A549 (cell line): ENCODE data around the gene LRRC4C. TPM values are rescaled to one million over a fixed set of nuclear protein-coding genes. Genes with fewer than 3 reads are reported as not detected.

Experiments
- ATAC-seq, 2 experiments: fragments of 200-7000 bp in 1 of 2; fragments of >200 bp in 1 of 2; cut with Nextera tagmentation in 1 of 2; cut with Tn5 transposase in 1 of 2; 3 replicates each; pipeline versions ENCODE4 v1.8.0 to v1.9.1; 2018 to 2020; ENCODE audit warnings: mild to moderate bottlenecking in 1 of 2, moderate library complexity in 1 of 2
- CTCF ChIA-PET: fragments of 300-600 bp; sonication (Branson Sonifier 250); formaldehyde crosslinking; extraction: SDS; loops from one replicate; lab custom pipeline; 2021; ENCODE audit warnings: antibody characterized with exemption, inconsistent platforms; lab: Yijun Ruan, JAX
- POLR2A ChIA-PET: fragments of 350-600 bp; formaldehyde crosslinking; extraction: SDS; loops from one replicate; lab custom pipeline; 2021; ENCODE audit warnings: antibody characterized with exemption, inconsistent platforms; lab: Yijun Ruan, JAX
- DNase-seq, 2 experiments: peaks; one replicate each; pipeline versions ENCODE4 v3.0.0 to v3.0.0-alpha.2; 2011 to 2016; ENCODE audit warnings: low read depth in 1 of 2, low spot score in 1 of 2
- FAIRE-seq: peaks from 2 replicates; lab custom pipeline; 2011; peaks lifted over from hg19 to GRCh38; lab: Jason Lieb, UNC
- H3K27ac ChIP-seq, 2 experiments: fragments of >200 bp; sonication (Bioruptor Twin); formaldehyde crosslinking; 3 replicates each; pipeline ENCODE4 v1.5.1; 2016 to 2017
- H3K4me1 ChIP-seq: fragments of >200 bp; sonication (Bioruptor Twin); formaldehyde crosslinking; 3 replicates; pipeline ENCODE4 v1.6.1; 2016
- H3K4me2 ChIP-seq: fragments of >200 bp; sonication (Bioruptor Twin); formaldehyde crosslinking; 3 replicates; pipeline ENCODE4 v1.6.1; 2016
- H3K4me3 ChIP-seq: fragments of >200 bp; sonication (Bioruptor Twin); formaldehyde crosslinking; 3 replicates; pipeline ENCODE4 v1.5.1; 2016
- H3K9me3 ChIP-seq: fragments of >200 bp; sonication (Bioruptor Twin); formaldehyde crosslinking; 3 replicates; pipeline ENCODE4 v1.6.1; 2016
- CBX2 ChIP-seq: fragments of 200-600 bp; sonication (generic); IDR thresholded peaks from 2 replicates; pipeline ENCODE4 v1.6.1; 2016; ENCODE audit warnings: low read depth, mild to moderate bottlenecking, borderline replicate concordance
- CHD4 ChIP-seq: fragments of 200-600 bp; sonication (generic); IDR thresholded peaks from 2 replicates; pipeline ENCODE4 v1.6.1; 2016; ENCODE audit warnings: antibody characterized with exemption, mild to moderate bottlenecking, borderline replicate concordance
- EHF ChIP-seq: fragments of 250-450 bp; sonication (Bioruptor Pico); IDR thresholded peaks from 2 replicates; pipeline ENCODE4 v1.5.0; 2020; ENCODE audit warnings: mild to moderate bottlenecking
- EHMT2 ChIP-seq: fragments of 200-600 bp; sonication (generic); IDR thresholded peaks from 2 replicates; pipeline ENCODE4 v1.6.1; 2016; ENCODE audit warnings: antibody characterized with exemption, low read depth, mild to moderate bottlenecking, moderate library complexity
- EP300 ChIP-seq, 2 experiments: fragments of >200 bp; sonication (Bioruptor Twin); formaldehyde crosslinking; IDR thresholded peaks; 2 replicates in 1 of 2; 3 replicates in 1 of 2; pipeline ENCODE4 v1.6.1; 2016 to 2017
- FOSB ChIP-seq: fragments of 250-450 bp; sonication (Bioruptor Pico); IDR thresholded peaks from 2 replicates; pipeline ENCODE4 v1.5.0; 2020; ENCODE audit warnings: mild to moderate bottlenecking, moderate library complexity
- FOSL2 ChIP-seq, 2 experiments: fragments of 450-650 bp in 1 of 2; fragments of >200 bp in 1 of 2; sonication (Bioruptor Twin) in 1 of 2; formaldehyde crosslinking; IDR thresholded peaks; 2 replicates each; pipeline versions ENCODE4 v1.5.0 to v1.6.1; 2016 to 2020; ENCODE audit warnings: mild to moderate bottlenecking in 1 of 2, moderate library complexity in 1 of 2
- FOXS1 ChIP-seq: fragments of 250-450 bp; sonication (Bioruptor Pico); IDR thresholded peaks from 2 replicates; pipeline ENCODE4 v1.5.0; 2020; ENCODE audit warnings: mild to moderate bottlenecking, moderate library complexity
- HOXB5 ChIP-seq: fragments of 250-450 bp; sonication (Bioruptor Pico); IDR thresholded peaks from 2 replicates; pipeline ENCODE4 v1.5.0; 2020; ENCODE audit warnings: mild to moderate bottlenecking, moderate library complexity
- JUNB ChIP-seq: fragments of >200 bp; sonication (Bioruptor Twin); formaldehyde crosslinking; IDR thresholded peaks from 2 replicates; pipeline ENCODE4 v1.6.1; 2016
- MAFK ChIP-seq: fragments of 450-650 bp; IDR thresholded peaks from 2 replicates; pipeline ENCODE4 v1.6.1; 2014; ENCODE audit not compliant: partially characterized antibody
- RCOR1 ChIP-seq: fragments of 150-350 bp; IDR thresholded peaks from 2 replicates; pipeline ENCODE4 v1.6.1; 2014; ENCODE audit warnings: antibody characterized with exemption, low read length, low read depth
- RFX5 ChIP-seq: fragments of 450-650 bp; IDR thresholded peaks from 2 replicates; pipeline ENCODE4 v1.7.1; 2014; ENCODE audit warnings: antibody characterized with exemption, mild to moderate bottlenecking, moderate library complexity
- SREBF2 ChIP-seq: fragments of 450-650 bp; IDR thresholded peaks from 2 replicates; pipeline ENCODE4 v1.6.1; 2014; ENCODE audit warnings: mild to moderate bottlenecking, moderate library complexity
- TP53 ChIP-seq: fragments of 250-450 bp; sonication (Bioruptor Pico); IDR thresholded peaks from 2 replicates; pipeline ENCODE4 v1.5.0; 2021; ENCODE audit warnings: mild to moderate bottlenecking, moderate library complexity
- ZFP36 ChIP-seq: fragments of 450-650 bp; IDR thresholded peaks from 2 replicates; pipeline ENCODE4 v1.6.1; 2014; ENCODE audit warnings: borderline replicate concordance; ENCODE audit not compliant: partially characterized antibody
- WGBS: methylation state at CpG from one replicate; pipeline ENCODE4 v1.1.6; 2017; ENCODE audit errors: missing lambda C conversion rate; 5-methylcytosine and 5-hydroxymethylcytosine counted together
- polyA plus RNA-seq, 4 experiments: library from polyadenylated mRNA; depleted of rRNA in 3 of 4; stranded (reverse); fragments of >200 nt; fragmentation: RNase III in 1 of 4; extraction: RNeasy Plus Mini Kit Qiagen cat#74134 plus additional on column Dnase treatment in 1 of 4; gene quantifications; 2 replicates in 3 of 4; 3 replicates in 1 of 4; pipeline ENCODE4 v1.2.3, GENCODE V29; 2011 to 2017
- TF ChIP-seq, protein P1 (sequence below): fragments of 200-600 bp; sonication (generic); IDR thresholded peaks from 2 replicates; pipeline ENCODE4 v1.6.1; 2016; ENCODE audit warnings: antibody characterized with exemption, mild to moderate bottlenecking, moderate library complexity
- TF ChIP-seq, protein P2 (sequence below): fragments of 450-650 bp; IDR thresholded peaks from 2 replicates; pipeline ENCODE4 v1.6.1; 2014; ENCODE audit warnings: antibody characterized with exemption
- TF ChIP-seq, protein P3 (sequence below): fragments of >200 bp; sonication (Bioruptor Twin); formaldehyde crosslinking; IDR thresholded peaks from 3 replicates; pipeline ENCODE4 v1.5.1; 2016
- TF ChIP-seq, protein P4 (sequence below): IDR thresholded peaks from 2 replicates; pipeline ENCODE4 v1.6.1; 2012; ENCODE audit warnings: low read depth, borderline replicate concordance

Gene LRRC4C
- polyA plus RNA-seq, 2 of the 4 experiments (the other 2 are of a cell fraction) = not detected

DNA sequence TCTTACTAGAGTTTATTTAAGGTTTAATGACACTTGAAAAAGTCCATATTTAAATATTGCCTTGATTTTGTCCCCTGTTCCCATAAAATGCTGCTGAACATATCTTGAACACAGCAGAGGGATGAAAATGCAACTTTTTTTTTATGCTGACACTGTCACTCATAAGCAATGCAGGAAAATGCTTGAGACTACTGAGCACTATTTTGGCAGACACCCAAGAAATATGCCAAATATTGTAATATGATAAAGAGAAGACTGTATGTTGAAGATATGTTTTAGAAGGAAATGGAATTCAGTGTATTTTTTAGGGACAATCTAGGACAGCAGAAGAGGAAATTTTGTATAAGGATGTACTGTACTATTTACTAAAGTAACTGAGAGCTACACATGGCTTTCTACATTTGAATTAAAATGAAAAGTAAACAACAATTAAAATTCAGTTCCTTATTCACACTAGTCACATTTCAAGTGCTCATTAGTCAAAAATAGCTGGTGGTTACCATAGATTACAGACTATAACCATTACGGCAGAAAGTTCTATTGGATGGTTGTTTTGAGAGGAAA, 58.6 kb downstream of the LRRC4C start:
- Histone ChIP-seq H3K4me3 (no peak overlapping the region), H3K9me3 (no peaks in the 10 kb centered on the region; the same call in 2 of the 3 replicates), H3K27ac (no peak overlapping the region), H3K4me1 (no peaks in the 10 kb centered on the region), H3K4me2 (no peak overlapping the region)
- no peak for ATAC-seq
- WGBS = 50% methylated on average over 1 of the region's 1 CpG
- ChIA-PET CTCF (no interaction called here), POLR2A (no interaction called here)
- no peak for DNase-seq
- FAIRE-seq = no peak
- TF ChIP-seq, protein P1, sequence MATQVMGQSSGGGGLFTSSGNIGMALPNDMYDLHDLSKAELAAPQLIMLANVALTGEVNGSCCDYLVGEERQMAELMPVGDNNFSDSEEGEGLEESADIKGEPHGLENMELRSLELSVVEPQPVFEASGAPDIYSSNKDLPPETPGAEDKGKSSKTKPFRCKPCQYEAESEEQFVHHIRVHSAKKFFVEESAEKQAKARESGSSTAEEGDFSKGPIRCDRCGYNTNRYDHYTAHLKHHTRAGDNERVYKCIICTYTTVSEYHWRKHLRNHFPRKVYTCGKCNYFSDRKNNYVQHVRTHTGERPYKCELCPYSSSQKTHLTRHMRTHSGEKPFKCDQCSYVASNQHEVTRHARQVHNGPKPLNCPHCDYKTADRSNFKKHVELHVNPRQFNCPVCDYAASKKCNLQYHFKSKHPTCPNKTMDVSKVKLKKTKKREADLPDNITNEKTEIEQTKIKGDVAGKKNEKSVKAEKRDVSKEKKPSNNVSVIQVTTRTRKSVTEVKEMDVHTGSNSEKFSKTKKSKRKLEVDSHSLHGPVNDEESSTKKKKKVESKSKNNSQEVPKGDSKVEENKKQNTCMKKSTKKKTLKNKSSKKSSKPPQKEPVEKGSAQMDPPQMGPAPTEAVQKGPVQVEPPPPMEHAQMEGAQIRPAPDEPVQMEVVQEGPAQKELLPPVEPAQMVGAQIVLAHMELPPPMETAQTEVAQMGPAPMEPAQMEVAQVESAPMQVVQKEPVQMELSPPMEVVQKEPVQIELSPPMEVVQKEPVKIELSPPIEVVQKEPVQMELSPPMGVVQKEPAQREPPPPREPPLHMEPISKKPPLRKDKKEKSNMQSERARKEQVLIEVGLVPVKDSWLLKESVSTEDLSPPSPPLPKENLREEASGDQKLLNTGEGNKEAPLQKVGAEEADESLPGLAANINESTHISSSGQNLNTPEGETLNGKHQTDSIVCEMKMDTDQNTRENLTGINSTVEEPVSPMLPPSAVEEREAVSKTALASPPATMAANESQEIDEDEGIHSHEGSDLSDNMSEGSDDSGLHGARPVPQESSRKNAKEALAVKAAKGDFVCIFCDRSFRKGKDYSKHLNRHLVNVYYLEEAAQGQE = no peak
- TF ChIP-seq RCOR1 (no peak), EHF (CRISPR knock-in tag) (no peak), EHMT2 (no peak), EP300 (IDR thresholded peaks at IDR 0.05) (no peak), JUNB (no peak), FOSL2 (IDR thresholded peaks at IDR 0.05) (no peak), FOSL2 (CRISPR knock-in tag; IDR thresholded peaks at IDR 0.05) (no peak), SREBF2 (no peak), RFX5 (no peak), MAFK (no peak), FOXS1 (CRISPR knock-in tag) (no peak), TP53 (no peak)
- TF ChIP-seq, protein P2, sequence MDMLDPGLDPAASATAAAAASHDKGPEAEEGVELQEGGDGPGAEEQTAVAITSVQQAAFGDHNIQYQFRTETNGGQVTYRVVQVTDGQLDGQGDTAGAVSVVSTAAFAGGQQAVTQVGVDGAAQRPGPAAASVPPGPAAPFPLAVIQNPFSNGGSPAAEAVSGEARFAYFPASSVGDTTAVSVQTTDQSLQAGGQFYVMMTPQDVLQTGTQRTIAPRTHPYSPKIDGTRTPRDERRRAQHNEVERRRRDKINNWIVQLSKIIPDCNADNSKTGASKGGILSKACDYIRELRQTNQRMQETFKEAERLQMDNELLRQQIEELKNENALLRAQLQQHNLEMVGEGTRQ = no peak
- TF ChIP-seq, protein P3, sequence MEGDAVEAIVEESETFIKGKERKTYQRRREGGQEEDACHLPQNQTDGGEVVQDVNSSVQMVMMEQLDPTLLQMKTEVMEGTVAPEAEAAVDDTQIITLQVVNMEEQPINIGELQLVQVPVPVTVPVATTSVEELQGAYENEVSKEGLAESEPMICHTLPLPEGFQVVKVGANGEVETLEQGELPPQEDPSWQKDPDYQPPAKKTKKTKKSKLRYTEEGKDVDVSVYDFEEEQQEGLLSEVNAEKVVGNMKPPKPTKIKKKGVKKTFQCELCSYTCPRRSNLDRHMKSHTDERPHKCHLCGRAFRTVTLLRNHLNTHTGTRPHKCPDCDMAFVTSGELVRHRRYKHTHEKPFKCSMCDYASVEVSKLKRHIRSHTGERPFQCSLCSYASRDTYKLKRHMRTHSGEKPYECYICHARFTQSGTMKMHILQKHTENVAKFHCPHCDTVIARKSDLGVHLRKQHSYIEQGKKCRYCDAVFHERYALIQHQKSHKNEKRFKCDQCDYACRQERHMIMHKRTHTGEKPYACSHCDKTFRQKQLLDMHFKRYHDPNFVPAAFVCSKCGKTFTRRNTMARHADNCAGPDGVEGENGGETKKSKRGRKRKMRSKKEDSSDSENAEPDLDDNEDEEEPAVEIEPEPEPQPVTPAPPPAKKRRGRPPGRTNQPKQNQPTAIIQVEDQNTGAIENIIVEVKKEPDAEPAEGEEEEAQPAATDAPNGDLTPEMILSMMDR = no peak

DNA sequence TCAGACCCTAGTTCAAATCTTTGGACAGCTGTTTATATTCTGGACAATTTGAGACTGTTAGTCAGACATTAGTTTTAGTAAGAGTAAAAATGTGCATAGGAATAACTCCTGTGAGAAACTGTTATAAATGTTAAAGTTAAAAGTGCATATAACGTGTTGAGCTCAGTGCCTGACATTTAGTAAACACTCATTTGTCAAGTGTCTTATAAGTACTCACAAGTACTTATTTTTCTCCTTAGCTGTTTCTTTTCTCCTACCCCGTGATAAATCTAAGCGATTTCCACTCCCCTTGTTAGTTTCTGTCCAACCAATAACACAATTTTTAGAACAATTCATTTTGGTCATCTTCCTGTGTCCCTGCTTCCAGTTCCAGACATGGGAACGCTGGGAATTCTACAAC, 59.3 kb downstream of the LRRC4C start:
- FAIRE-seq (no peak), ATAC-seq (no peak), DNase-seq (no peak)
- TF ChIP-seq ZFP36 = no peak
- no peak for TF ChIP-seq HOXB5 (CRISPR knock-in tag)
- no peak for TF ChIP-seq CBX2
- TF ChIP-seq EHF (CRISPR knock-in tag) = no peak
- no peak for TF ChIP-seq CHD4
- TF ChIP-seq FOSB (CRISPR knock-in tag) = no peak
- TF ChIP-seq, protein P4, sequence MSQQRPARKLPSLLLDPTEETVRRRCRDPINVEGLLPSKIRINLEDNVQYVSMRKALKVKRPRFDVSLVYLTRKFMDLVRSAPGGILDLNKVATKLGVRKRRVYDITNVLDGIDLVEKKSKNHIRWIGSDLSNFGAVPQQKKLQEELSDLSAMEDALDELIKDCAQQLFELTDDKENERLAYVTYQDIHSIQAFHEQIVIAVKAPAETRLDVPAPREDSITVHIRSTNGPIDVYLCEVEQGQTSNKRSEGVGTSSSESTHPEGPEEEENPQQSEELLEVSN = no peak
- Histone ChIP-seq H3K9me3 (no peaks in the 10 kb centered on the region; the same call in 2 of the 3 replicates), H3K4me2 (no peak overlapping the region), H3K4me1 (no peaks in the 10 kb centered on the region), H3K27ac (no peak overlapping the region), H3K4me3 (no peak overlapping the region)
- 5% methylated on average over 4 of the region's 4 CpGs for WGBS
- ChIA-PET POLR2A (no interaction called here), CTCF (no interaction called here)
